Heart left ventricle (tissue), 13 donors: ENCODE measurements around the gene UST.

Experiments used
- POLR2A ChIP-seq, 2 donors: fragments of 450-650 bp; IDR thresholded peaks; one replicate each; pipeline ENCODE4 v1.6.1; 2017; ENCODE audit warnings: antibody characterized with exemption in 2 of 2, mild to moderate bottlenecking in 2 of 2, moderate library complexity in 2 of 2
- TF ChIP-seq, protein P1 (sequence below), 12 donors: fragments of 200-600 bp; sonication (generic) in 4 of 12; IDR thresholded peaks; one replicate each; pipeline versions ENCODE4 v1.5.0 to v1.8.0; 2018 to 2022; ENCODE audit warnings: antibody characterized with exemption in 12 of 12, mild to moderate bottlenecking in 5 of 12
- donor health status: ischemic (EF 13 %, LVEDD 7.1; RV severe dilation, severe dysfunction).
- donor health status: DM: no; HTN: yes; CAD: no.
- donor health status: DM: no; HTN: no; CAD: no.
- donor health status: ischemic (EF 25% LVEDD 6.9; RV normal size, moderate dysfunction).
- donor health status: ischemic (EF 25% LVEDD 5.7; RV mildly dilated, moderate dysfunction).
- donor health status: ischemic (EF 35%, LVEDD 5.7; RV mildly dilated, moderate dysfunction).
- donor health status: nonischemic (EF 11% LVEDD 7.7; RV severe dilation, severe dysfunction).
- donor health status: DM: yes; HTN: yes; CAD: no.
- donor health status: PGD.
- donor health status: ischemic (EF 29% LVEDD 5.4; RV normal size, mild dysfunction).
- donor health status: nonischemic (EF 23%, LVEDD 6.1; RV moderate dilation, normal function).

DNA sequence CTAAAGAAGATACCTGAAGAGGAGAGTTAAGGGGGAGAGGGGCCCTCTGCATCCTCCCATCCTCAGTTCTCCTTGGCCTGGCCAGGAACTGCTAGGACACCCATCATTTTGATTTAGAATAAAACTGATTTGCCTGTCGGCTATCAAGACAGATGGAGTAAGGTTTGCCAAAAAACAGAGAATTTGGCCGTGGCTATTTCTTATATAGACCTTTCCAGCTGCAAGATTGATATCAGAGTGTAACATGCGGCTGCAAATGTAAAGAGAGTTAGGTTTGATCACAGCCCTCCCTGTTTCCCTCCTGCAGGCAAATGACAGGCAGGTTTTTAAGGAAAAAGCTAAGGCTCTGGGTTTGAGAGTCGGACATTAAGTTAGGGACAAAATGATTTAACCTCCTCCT is 344.1 kb downstream of the UST start:
- TF ChIP-seq POLR2A (IDR thresholded peaks at IDR 0.05) = no peak
- TF ChIP-seq, protein P1, sequence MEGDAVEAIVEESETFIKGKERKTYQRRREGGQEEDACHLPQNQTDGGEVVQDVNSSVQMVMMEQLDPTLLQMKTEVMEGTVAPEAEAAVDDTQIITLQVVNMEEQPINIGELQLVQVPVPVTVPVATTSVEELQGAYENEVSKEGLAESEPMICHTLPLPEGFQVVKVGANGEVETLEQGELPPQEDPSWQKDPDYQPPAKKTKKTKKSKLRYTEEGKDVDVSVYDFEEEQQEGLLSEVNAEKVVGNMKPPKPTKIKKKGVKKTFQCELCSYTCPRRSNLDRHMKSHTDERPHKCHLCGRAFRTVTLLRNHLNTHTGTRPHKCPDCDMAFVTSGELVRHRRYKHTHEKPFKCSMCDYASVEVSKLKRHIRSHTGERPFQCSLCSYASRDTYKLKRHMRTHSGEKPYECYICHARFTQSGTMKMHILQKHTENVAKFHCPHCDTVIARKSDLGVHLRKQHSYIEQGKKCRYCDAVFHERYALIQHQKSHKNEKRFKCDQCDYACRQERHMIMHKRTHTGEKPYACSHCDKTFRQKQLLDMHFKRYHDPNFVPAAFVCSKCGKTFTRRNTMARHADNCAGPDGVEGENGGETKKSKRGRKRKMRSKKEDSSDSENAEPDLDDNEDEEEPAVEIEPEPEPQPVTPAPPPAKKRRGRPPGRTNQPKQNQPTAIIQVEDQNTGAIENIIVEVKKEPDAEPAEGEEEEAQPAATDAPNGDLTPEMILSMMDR (IDR thresholded peaks at IDR 0.05) = no peak
